Measurements from ENCODE around the gene ZNF407. TPM values are rescaled to one million over a fixed set of nuclear protein-coding genes. Genes with fewer than 3 reads are reported as not detected.

ZNF407 gene
- total RNA-seq, 2 experiments from 2014 or later = 23.2 to 24.7 TPM

GRCh38 chr18:74972354-74972753 is 374.7 kb downstream of the ZNF407 start:
- Mint-ChIP-seq H3K27ac (no peak overlapping the region), H3K4me1 (ENCODE audit: low read depth) (no peaks in the 10 kb centered on the region)

GRCh38 chr18:74975001-74975400 is 377.3 kb downstream of the ZNF407 start:
- ChIA-PET CTCF (no interaction called here), POLR2A (no interaction called here)
- no peak overlapping the region for H3K27ac ChIP-seq (ENCODE audit: low read depth in 1 of 2, low read length in 2 of 2)
- ATAC-seq (ENCODE audit: poor library complexity) (no peak), DNase-seq (no peak)
- Mint-ChIP-seq H3K4me1 (ENCODE audit: low read depth) (no peaks in the 10 kb centered on the region), H3K27ac (no peak overlapping the region), H3K36me3 (ENCODE audit: low read depth) (peaks cover 20% of the 10 kb centered on the region), H3K27me3 (no peaks in the 10 kb centered on the region), H3K9me3 (no peaks in the 10 kb centered on the region), H3K4me3 (no peak overlapping the region)
- TF ChIP-seq CTCF (IDR thresholded peaks at IDR 0.05) = no peak
- no peaks in the 10 kb centered on the region for H3K9me3 ChIP-seq (ENCODE audit: control insufficient read depth in 1 of 2, insufficient read depth in 1 of 2, low read length in 2 of 2)
- no peak overlapping the region for H3K4me3 ChIP-seq (ENCODE audit: low read length)
- H3K4me1 ChIP-seq (ENCODE audit: insufficient read depth, low read length) = no peaks in the 10 kb centered on the region
- no peaks in the 10 kb centered on the region for H3K36me3 ChIP-seq (ENCODE audit: insufficient read depth, low read length)
- H3K27me3 ChIP-seq (ENCODE audit: control insufficient read depth in 1 of 2, insufficient read depth in 2 of 2, low read length in 2 of 2) = no peaks in the 10 kb centered on the region
- intact Hi-C loops (cut with DNase I, micrococcal nuclease) = no loop called here

More at GRCh38 chr18:74972354-74972753, 374.7 kb downstream of the ZNF407 start:
- peaks cover 6% of the 10 kb centered on the region for H3K36me3 Mint-ChIP-seq (ENCODE audit: low read depth)
- Histone ChIP-seq H3K27ac (ENCODE audit: low read depth in 1 of 2, low read length in 2 of 2) (no peak overlapping the region), H3K4me1 (ENCODE audit: insufficient read depth, low read length) (no peaks in the 10 kb centered on the region), H3K36me3 (ENCODE audit: insufficient read depth, low read length) (no peaks in the 10 kb centered on the region), H3K9me3 (ENCODE audit: control insufficient read depth in 1 of 2, insufficient read depth in 1 of 2, low read length in 2 of 2) (no peaks in the 10 kb centered on the region), H3K27me3 (ENCODE audit: control insufficient read depth in 1 of 2, insufficient read depth in 2 of 2, low read length in 2 of 2) (no peaks in the 10 kb centered on the region), H3K4me3 (ENCODE audit: low read length) (no peak overlapping the region)
- no peak for DNase-seq
- ChIA-PET CTCF (interaction anchor here (1.4 kb wide), 1 partner anchor 14 kb away, joined by 3 read pairs; no protein-coding TSS in a partner anchor), POLR2A (interaction anchor here (0.8 kb wide), 1 partner anchor 14 kb away, joined by 3 read pairs; no protein-coding TSS in a partner anchor)
- H3K9me3 Mint-ChIP-seq = no peaks in the 10 kb centered on the region
- no peak for ATAC-seq (ENCODE audit: poor library complexity)
- H3K4me3 Mint-ChIP-seq = no peak overlapping the region
- no peaks in the 10 kb centered on the region for H3K27me3 Mint-ChIP-seq
- no peak for TF ChIP-seq CTCF (IDR thresholded peaks at IDR 0.05)
- intact Hi-C loops (cut with DNase I, micrococcal nuclease) = no loop called here

GRCh38 chr18:74976331-74976909 is 378.8 kb downstream of the ZNF407 start:
- no peaks in the 10 kb centered on the region for H3K9me3 Mint-ChIP-seq
- CTCF ChIA-PET = no interaction called here

More at GRCh38 chr18:74976331-74976909, 378.8 kb downstream of the ZNF407 start:
- intact Hi-C loops (cut with DNase I, micrococcal nuclease) = no loop called here
- no peak for TF ChIP-seq CTCF (IDR thresholded peaks at IDR 0.05)
- Histone ChIP-seq H3K4me3 (ENCODE audit: low read length) (no peak overlapping the region), H3K27me3 (ENCODE audit: control insufficient read depth in 1 of 2, insufficient read depth in 2 of 2, low read length in 2 of 2) (no peaks in the 10 kb centered on the region), H3K4me1 (ENCODE audit: insufficient read depth, low read length) (no peaks in the 10 kb centered on the region), H3K36me3 (ENCODE audit: insufficient read depth, low read length) (peaks cover 3% of the 10 kb centered on the region), H3K27ac (ENCODE audit: low read depth in 1 of 2, low read length in 2 of 2) (no peak overlapping the region), H3K9me3 (ENCODE audit: control insufficient read depth in 1 of 2, insufficient read depth in 1 of 2, low read length in 2 of 2) (no peaks in the 10 kb centered on the region)
- no peak for ATAC-seq (ENCODE audit: poor library complexity)
- POLR2A ChIA-PET = interaction anchor here (1.0 kb wide), 1 partner anchor 14 kb away, joined by 3 read pairs; no protein-coding TSS in a partner anchor
- no peak for DNase-seq
- no peaks in the 10 kb centered on the region for H3K27me3 Mint-ChIP-seq
- no peak overlapping the region for H3K4me3 Mint-ChIP-seq
- no peak overlapping the region for H3K27ac Mint-ChIP-seq
- no peaks in the 10 kb centered on the region for H3K4me1 Mint-ChIP-seq (ENCODE audit: low read depth)
- peaks cover 30% of the 10 kb centered on the region for H3K36me3 Mint-ChIP-seq (ENCODE audit: low read depth)
